GM12874 (cell line): Measurements from ENCODE around the gene TMEM54.

Experiments
- TF ChIP-seq, protein P1 (sequence below): IDR thresholded peaks from 2 replicates; pipeline ENCODE4 v1.5.1; 2011; ENCODE audit warnings: low read depth, mild to moderate bottlenecking, control low read depth, low read length, moderate library complexity; ENCODE audit not compliant: insufficient read depth

Gene TMEM54

GRCh38 chr1:32874860-32875752, 26.1 kb downstream of the TMEM54 start:
- TF ChIP-seq, protein P1, sequence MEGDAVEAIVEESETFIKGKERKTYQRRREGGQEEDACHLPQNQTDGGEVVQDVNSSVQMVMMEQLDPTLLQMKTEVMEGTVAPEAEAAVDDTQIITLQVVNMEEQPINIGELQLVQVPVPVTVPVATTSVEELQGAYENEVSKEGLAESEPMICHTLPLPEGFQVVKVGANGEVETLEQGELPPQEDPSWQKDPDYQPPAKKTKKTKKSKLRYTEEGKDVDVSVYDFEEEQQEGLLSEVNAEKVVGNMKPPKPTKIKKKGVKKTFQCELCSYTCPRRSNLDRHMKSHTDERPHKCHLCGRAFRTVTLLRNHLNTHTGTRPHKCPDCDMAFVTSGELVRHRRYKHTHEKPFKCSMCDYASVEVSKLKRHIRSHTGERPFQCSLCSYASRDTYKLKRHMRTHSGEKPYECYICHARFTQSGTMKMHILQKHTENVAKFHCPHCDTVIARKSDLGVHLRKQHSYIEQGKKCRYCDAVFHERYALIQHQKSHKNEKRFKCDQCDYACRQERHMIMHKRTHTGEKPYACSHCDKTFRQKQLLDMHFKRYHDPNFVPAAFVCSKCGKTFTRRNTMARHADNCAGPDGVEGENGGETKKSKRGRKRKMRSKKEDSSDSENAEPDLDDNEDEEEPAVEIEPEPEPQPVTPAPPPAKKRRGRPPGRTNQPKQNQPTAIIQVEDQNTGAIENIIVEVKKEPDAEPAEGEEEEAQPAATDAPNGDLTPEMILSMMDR: no peak

GRCh38 chr1:32873484-32873883, 27.7 kb downstream of the TMEM54 start:
- TF ChIP-seq, protein P1: no peak

DNA sequence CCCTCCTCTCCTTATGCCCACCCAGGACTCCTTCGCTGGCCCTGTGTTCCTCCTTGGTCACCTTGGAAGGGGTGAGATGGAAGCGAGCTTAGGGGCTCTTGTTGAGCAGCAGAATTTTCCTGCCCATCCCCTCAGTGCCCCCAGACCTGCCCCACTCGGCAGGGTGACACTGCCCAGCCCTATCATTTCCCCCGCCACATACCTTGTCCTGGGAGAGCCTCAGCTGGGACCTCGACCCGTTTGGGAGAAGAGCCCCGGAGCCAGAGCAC, 29.1 kb downstream of the TMEM54 start:
- TF ChIP-seq, protein P1: no peak

DNA sequence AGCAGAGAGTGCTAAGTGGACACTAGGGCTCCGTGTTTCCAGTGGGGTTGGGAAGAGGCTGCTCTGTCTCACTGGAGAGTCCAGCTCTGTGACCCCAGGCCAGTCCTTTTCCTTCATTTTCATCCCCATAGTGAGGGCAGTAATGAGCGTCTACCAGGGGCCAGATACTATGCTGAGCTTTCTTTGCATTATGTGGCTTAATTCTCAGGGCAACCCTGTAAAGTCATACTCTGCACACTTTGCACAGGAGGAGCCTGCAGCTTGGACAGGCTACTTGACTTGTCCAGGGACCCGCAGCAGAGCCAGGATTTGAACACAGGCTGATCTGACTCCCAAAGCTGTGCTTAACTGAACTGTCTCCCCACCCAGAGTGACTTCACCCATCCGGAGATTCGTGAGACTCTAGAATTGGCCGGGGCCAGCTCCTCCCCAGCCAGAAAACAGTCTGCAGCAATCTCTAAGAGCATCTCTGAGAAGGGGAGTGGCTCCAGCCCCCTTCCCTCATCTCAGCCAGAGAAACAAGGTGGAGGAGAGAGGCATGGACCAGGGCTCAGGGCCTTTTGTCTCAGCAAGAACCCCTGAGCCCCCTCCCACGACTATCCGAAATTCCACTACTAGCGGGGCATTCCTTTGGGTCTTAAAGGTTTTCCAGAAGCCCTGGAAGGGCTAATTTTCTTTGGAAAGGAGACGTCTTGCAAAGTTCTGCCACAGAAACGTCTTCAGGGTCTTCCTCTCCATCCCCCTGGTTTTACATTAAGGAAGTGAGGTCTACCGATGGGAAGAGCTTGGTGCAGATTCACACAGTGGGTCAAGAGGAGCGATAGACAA, 29.6 kb downstream of the TMEM54 start:
- TF ChIP-seq, protein P1: no peak

DNA sequence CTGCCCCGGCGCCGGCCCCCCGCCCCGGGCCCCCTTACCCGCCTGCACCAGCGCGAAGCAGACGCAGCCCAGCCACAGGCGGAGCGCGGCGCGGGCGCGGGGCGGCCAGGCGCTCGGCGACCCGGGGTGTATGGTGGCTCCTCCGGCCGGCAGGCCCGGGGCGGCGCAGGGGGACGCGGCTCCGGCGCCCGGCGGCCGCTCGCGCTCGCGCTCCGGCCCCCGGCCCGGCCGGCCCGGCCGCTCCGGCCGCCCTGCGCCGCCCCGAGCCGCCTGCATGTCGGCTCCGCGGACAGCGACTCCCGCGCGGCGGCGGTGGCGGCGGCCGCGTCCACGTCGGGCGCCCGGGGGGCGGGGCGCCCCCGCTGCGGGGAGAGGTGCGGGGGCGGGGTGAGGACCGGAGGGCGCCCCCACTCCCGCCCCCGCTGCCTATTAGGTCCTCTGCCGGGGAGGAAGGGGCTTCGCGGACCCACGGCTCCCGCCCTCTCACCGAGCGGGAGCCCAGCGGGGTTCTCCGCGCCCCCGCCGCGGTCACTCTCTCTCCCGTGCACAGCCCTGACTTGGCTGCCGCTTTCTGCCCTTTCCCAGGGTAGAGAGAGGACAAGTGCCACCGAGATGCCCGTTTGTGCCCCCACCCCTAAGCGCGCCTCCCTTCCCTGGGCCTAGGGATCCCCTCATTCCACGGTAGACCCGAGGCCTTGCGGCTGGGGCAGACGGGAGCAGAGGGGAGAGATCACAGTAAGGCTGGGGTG, 30.4 kb downstream of the TMEM54 start, which contains the start of gene FNDC5:
Gene FNDC5 (minus strand): TSS at position 298 of the 749 bp plus-strand sequence.
- TF ChIP-seq, protein P1: no peak

DNA sequence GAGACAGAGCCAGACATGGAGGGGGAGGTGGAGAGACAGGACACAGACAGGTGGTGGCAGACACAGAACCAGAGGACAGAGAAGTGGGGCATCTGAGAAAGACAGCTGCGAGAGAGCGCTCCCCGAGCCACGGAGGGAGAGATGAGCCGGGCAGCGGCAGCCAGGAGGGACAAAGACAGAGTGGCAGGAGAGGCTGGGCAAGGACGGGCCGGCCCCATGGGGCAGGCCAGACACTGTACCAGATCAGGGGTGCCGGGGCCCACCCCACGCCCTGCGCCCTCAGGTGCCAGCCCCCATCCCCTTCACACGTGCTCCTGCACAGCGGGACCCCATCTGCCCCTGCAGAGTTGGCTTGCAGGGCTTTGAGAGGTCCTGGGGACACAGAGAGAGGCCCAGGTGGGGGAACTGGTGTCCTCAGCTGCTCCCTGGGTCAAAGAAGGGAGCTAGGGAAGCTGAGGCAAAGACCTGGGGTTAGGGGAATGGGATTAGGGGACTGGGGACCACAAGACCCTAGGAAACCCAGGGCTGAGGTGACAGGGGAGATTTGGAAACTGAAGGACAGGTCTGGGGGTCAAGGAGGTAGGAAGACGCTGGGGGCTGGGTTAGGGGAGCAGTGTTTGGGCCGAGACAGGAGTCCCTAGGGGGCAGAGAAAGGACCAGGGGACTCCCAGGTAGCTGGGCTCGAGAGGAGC, 31.1 kb downstream of the TMEM54 start:
- TF ChIP-seq, protein P1: no peak
